Measurements from ENCODE around the gene ADAM15.
A peak's percentile ranks its signal among the peaks of the same experiment; 100 is the strongest.

ADAM15 gene

DNA sequence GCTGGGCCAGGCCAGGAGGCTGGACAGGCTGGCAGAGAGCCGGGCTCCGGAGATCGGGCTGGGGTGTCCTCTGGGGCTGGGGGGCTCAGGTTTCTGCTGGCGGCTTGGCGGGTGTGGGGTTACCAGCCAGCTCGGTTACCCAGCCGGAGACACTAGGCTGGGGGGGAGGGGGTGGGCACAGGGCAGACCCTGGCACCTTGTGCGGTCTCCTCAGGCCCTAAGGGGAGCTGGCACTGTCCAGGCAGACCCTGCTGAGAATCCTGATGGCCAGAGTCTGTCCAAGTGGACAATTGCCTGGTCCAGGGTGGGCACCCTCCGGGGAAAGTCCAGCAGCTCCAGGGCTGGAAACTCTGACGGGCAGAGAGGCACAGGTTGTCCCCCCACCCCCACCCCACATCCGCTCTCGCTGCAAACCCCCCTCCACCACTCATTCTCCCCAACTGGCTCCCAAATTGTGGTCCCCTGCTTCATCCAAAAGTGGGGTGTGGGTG is 41.9 kb upstream of the ADAM15 start:
- Mint-ChIP-seq H3K9me3 (no peaks in the 10 kb centered on the region), H3K27me3 (no peaks in the 10 kb centered on the region), H3K4me1 (peaks cover 66% of the 10 kb centered on the region), H3K36me3 (peaks cover 7% of the 10 kb centered on the region), H3K4me3 (peak overlapping the region; percentile 44), H3K27ac (no peak overlapping the region)
- ATAC-seq (ENCODE audit: low read depth) (no peak), DNase-seq (ENCODE audit: low spot score in 2 of 2) (no peak)

DNA sequence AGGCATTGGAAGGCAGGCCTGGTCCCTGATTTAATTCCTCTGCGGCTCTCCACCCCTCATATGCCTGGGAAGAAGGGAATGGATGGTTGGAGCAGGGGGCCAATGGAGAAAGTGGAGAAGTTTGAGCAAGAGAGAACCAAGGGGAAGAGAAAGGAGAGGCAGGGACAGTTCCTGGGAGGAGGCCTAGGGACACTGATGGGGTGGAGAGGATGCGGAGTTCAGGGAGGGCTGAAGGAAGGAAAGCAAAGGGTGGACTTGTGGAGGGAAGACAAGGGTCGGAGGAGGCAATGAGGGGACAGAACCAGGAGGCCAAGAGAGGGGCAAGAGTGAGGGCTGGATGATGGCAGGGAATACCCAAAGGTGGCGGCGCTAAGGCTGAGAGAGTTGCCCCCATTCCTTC is 41.4 kb upstream of the ADAM15 start:
- Mint-ChIP-seq H3K4me3 (peak overlapping the region; percentile 44), H3K27ac (no peak overlapping the region), H3K9me3 (no peaks in the 10 kb centered on the region), H3K36me3 (peaks cover 7% of the 10 kb centered on the region), H3K4me1 (peaks cover 64% of the 10 kb centered on the region), H3K27me3 (no peaks in the 10 kb centered on the region)
- DNase-seq (ENCODE audit: low spot score in 2 of 2) (no peak), ATAC-seq (ENCODE audit: low read depth) (no peak)

DNA sequence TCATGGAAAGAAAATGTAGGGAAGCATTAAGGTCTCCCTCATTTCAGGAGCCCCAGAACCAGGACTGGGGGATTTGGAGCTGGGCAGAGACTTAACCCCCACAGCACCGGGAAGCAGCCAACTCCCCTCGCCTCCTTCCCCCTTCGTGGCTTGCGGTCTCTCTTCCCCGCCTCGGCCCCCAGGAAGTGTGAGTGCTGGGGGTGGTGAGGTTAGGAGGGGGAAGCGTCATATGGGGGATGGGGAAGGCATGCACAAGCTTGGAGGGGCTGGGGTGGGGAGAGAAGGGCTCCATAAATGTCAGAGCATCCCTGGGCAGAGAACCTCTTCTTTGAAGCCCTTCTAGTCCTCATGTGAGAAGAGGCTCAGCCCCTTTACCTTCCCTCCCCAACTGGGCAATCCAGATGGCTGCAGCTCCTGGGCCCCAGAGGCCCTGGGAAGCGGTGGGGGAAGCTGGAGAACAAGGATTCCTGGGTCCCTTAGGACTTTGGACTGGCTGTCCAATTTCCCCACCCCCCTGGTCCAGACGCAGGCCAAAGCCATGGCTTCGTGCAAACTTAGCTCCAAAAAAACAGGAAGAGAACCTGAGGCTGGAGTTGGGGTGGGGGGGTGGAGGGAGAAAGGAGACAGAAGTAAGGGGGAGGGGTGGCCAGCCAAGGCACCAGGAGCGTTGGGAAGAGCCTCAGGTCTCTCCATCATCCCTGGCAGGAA is 40.8 kb upstream of the ADAM15 start:
- peak overlapping the region; percentile 4 for H3K27ac Mint-ChIP-seq
- no peak for DNase-seq (ENCODE audit: low spot score in 2 of 2)
- peaks cover 61% of the 10 kb centered on the region for H3K4me1 Mint-ChIP-seq
- ATAC-seq (ENCODE audit: low read depth) = no peak
- peaks cover 7% of the 10 kb centered on the region for H3K36me3 Mint-ChIP-seq
- peak overlapping the region; percentile 27 for H3K4me3 Mint-ChIP-seq
- no peaks in the 10 kb centered on the region for H3K27me3 Mint-ChIP-seq
- no peaks in the 10 kb centered on the region for H3K9me3 Mint-ChIP-seq

DNA sequence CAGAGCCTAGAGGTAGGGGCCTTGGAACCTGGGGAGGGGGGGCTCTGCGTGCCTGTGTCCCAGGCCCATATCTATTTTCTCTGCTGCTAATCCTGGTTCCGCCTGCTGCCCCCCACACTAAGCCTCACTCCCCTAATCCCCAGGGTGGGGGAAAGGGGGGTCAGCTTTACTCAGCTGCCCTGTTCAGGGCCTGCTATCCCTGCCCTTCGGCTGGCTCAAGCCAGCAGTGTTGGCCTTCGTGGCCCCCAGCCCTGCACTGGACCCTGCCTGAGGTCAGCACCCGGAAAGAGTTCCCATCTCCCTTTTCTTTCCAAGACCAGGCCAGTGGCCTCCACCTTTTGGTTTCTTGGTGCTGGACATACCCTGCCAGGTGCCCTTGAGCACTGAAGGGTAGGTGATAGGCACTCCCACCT is 40.1 kb upstream of the ADAM15 start:
- H3K27ac Mint-ChIP-seq = no peak overlapping the region
- peaks cover 7% of the 10 kb centered on the region for H3K36me3 Mint-ChIP-seq
- peaks cover 63% of the 10 kb centered on the region for H3K4me1 Mint-ChIP-seq
- no peak overlapping the region for H3K4me3 Mint-ChIP-seq
- DNase-seq (ENCODE audit: low spot score in 2 of 2) (no peak), ATAC-seq (ENCODE audit: low read depth) (no peak)
- no peaks in the 10 kb centered on the region for H3K27me3 Mint-ChIP-seq
- no peaks in the 10 kb centered on the region for H3K9me3 Mint-ChIP-seq

DNA sequence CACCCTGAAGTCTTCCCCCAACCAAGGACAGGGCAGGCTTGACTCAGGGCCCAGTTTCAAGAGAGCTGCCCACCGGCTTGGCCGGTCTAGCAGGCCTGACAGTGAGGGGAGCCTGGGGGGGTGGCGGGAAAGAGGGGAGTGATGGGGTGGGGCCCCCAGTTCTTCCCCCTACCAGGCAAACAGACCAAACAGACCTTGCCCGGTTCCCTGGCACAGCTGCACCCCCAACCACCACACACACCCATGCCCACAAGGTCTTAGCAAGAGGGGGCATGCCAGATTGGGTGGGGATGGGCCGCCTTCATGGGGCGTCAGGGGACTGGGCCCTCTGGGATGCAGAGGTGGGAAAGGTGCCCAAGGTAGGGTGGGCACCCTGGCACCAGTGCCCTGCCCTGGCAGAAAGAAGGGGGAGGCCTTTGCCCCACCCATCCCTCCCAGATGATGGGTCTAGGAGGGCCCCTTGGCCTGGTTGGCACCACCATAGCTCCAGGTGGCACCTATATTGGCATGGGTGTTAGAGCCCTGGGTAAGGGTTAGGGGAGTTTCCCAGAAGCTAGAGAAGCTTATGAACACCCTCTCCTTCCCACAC is 39.6 kb upstream of the ADAM15 start:
- ATAC-seq (ENCODE audit: low read depth) (no peak), DNase-seq (ENCODE audit: low spot score in 2 of 2) (no peak)
- no peak overlapping the region for H3K4me3 Mint-ChIP-seq
- no peaks in the 10 kb centered on the region for H3K9me3 Mint-ChIP-seq
- no peaks in the 10 kb centered on the region for H3K27me3 Mint-ChIP-seq
- H3K4me1 Mint-ChIP-seq = peaks cover 63% of the 10 kb centered on the region
- H3K36me3 Mint-ChIP-seq = peaks cover 7% of the 10 kb centered on the region
- H3K27ac Mint-ChIP-seq = no peak overlapping the region

DNA sequence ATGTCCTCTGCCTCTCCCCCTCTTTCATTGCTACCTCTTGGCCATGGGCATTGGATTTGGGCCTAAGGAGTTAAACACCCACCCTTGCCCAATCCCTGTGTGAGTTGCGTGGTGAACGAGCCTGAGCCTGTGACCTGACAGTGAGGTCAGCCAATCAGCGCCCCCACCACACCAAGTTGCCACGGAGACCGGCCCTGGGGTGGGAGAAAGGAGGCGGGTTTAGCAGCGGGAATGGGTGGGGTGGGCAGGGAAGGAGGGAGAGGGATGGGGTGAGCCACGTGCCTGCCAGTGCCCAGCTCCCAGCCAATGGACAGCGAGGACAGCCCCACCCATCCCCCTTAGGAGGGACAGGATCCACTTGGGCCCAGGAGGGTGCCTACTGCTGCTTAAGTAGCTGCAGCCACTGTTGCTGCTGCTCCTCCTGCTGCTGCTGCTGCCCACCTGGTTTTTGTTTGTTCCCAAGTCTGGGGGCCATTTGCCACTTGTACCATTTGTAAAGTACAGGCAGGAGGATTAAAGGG is 39.0 kb upstream of the ADAM15 start:
- no peaks in the 10 kb centered on the region for H3K9me3 Mint-ChIP-seq
- peaks cover 7% of the 10 kb centered on the region for H3K36me3 Mint-ChIP-seq
- DNase-seq (ENCODE audit: low spot score in 2 of 2) (no peak), ATAC-seq (ENCODE audit: low read depth) (no peak)
- no peak overlapping the region for H3K4me3 Mint-ChIP-seq
- H3K4me1 Mint-ChIP-seq = peaks cover 60% of the 10 kb centered on the region
- no peaks in the 10 kb centered on the region for H3K27me3 Mint-ChIP-seq
- H3K27ac Mint-ChIP-seq = no peak overlapping the region

DNA sequence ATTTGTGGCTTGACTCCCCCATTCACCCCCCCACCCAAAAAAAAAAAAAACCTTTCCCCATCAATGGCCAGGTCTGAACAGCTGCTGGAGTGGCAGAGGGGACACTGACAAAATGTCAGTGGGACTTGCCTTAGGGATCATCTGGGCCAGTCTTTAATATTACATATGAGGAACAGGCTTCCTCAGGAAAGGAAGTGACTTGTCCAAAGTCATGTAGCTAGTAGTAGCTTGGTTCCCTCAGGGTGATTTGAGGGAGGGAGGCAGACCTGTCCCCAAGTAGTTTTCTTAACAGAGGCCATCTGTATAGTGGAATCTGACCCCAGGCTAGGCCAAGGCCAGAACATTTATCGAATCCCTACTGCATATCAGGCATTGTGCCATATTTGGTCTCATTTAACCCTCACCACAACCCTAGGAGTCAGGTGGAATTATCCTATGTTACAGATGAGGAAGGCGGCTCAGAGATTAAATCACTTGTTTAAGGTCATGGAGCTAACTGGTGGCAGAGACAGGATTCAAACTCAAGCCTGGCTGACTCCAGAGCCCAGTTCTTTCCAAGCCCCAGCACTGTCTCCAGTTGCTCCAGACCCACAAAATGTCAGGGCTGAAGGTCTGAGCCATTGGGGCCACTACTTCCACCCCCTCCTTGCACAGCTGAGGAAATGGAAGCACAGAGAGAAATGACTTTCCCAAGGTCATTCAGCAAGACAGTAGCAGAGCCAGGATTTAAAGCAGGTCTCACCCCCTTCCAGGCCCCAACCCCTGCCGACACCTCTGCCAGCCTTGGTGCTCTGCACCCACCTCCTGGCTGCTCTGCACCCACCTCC is 38.1 kb upstream of the ADAM15 start:
- DNase-seq (ENCODE audit: low spot score in 2 of 2) (no peak), ATAC-seq (ENCODE audit: low read depth) (no peak)
- Mint-ChIP-seq H3K27ac (peak overlapping the region; percentile 89), H3K9me3 (no peaks in the 10 kb centered on the region), H3K4me3 (no peak overlapping the region), H3K36me3 (peaks cover 7% of the 10 kb centered on the region), H3K27me3 (no peaks in the 10 kb centered on the region), H3K4me1 (peaks cover 62% of the 10 kb centered on the region)

DNA sequence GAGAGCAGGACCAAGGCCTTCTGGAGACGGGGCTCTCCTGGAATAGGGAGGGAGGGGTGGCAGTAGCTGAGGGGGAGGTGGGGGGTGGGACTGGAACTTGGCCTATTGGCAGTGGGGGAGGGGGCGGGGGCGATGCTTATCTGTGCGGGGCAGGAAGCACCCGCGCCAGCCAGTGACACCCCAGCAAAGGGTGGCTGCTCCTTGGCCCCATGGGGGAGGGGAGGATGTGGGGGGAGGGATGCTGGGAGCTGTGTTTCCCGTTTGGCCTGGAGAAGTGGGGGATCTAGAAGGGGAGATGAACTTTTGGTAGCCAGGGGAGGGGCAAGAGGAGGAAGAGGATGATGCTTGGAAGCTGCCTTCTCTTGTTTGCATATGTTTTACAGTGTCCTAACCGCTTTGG is 37.5 kb upstream of the ADAM15 start:
- no peaks in the 10 kb centered on the region for H3K9me3 Mint-ChIP-seq
- H3K36me3 Mint-ChIP-seq = peaks cover 5% of the 10 kb centered on the region
- no peak overlapping the region for H3K4me3 Mint-ChIP-seq
- peak overlapping the region; percentile 89 for H3K27ac Mint-ChIP-seq
- ATAC-seq (ENCODE audit: low read depth) (no peak), DNase-seq (ENCODE audit: low spot score in 2 of 2) (no peak)
- H3K4me1 Mint-ChIP-seq = peaks cover 58% of the 10 kb centered on the region
- no peaks in the 10 kb centered on the region for H3K27me3 Mint-ChIP-seq

DNA sequence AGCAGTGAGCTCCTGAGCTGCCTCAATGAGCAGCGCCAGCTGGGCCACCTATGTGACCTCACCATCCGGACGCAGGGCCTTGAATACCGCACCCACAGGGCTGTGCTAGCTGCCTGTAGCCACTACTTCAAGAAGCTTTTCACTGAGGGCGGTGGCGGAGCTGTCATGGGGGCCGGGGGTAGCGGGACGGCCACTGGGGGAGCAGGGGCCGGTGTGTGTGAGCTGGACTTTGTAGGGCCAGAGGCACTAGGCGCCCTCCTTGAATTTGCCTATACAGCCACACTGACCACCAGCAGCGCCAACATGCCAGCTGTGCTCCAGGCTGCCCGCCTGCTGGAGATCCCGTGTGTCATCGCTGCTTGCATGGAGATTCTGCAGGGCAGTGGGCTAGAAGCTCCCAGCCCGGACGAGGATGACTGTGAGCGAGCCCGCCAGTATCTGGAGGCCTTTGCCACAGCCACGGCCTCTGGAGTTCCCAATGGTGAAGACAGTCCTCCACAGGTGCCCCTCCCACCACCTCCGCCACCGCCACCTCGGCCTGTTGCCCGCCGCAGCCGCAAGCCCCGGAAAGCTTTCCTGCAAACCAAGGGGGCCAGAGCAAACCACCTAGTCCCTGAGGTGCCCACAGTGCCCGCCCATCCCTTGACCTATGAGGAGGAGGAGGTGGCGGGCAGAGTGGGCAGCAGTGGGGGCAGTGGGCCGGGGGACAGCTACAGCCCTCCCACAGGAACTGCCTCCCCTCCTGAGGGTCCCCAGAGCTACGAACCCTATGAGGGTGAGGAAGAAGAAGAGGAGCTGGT is 36.2 kb upstream of the ADAM15 start:
- no peak overlapping the region for H3K27ac Mint-ChIP-seq
- ATAC-seq (ENCODE audit: low read depth) = no peak
- no peak overlapping the region for H3K4me3 Mint-ChIP-seq
- peaks cover 1% of the 10 kb centered on the region for H3K36me3 Mint-ChIP-seq
- H3K27me3 Mint-ChIP-seq = no peaks in the 10 kb centered on the region
- peaks cover 57% of the 10 kb centered on the region for H3K4me1 Mint-ChIP-seq
- H3K9me3 Mint-ChIP-seq = no peaks in the 10 kb centered on the region
- no peak for DNase-seq (ENCODE audit: low spot score in 2 of 2)

DNA sequence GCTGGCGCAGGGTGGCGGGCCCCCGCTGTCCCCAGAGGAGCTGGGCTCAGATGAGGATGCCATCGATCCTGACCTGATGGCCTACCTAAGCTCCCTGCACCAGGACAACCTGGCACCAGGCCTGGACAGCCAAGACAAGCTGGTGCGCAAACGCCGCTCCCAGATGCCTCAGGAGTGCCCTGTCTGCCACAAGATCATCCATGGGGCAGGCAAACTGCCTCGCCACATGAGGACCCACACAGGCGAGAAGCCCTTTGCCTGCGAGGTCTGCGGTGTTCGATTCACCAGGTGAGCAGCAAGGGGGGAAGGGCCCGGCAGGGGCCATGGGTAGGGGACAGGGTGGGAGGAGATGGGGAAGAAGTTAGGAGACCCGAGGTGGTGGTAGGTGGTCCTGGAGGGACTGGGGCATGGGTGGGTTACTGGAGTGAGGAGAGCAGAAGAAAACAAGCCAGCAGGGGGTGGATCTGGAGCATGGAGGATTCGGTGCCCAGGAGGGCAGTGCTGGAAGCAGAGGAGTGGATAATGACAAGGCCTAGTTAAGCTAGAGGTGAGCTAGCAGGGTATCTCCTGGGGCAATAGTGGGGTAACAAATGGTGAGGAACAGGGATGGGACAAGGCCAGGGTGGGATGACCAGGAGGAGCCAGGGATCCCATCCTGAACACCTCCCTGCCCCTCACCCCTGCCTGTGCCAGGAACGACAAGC is 35.4 kb upstream of the ADAM15 start:
- Mint-ChIP-seq H3K36me3 (no peaks in the 10 kb centered on the region), H3K27me3 (no peaks in the 10 kb centered on the region), H3K4me3 (peak overlapping the region; percentile 1), H3K4me1 (peaks cover 52% of the 10 kb centered on the region), H3K27ac (peak overlapping the region; percentile 83), H3K9me3 (no peaks in the 10 kb centered on the region)
- DNase-seq (ENCODE audit: low spot score in 2 of 2) = no peak
- peak; percentile 0 for ATAC-seq (ENCODE audit: low read depth)

DNA sequence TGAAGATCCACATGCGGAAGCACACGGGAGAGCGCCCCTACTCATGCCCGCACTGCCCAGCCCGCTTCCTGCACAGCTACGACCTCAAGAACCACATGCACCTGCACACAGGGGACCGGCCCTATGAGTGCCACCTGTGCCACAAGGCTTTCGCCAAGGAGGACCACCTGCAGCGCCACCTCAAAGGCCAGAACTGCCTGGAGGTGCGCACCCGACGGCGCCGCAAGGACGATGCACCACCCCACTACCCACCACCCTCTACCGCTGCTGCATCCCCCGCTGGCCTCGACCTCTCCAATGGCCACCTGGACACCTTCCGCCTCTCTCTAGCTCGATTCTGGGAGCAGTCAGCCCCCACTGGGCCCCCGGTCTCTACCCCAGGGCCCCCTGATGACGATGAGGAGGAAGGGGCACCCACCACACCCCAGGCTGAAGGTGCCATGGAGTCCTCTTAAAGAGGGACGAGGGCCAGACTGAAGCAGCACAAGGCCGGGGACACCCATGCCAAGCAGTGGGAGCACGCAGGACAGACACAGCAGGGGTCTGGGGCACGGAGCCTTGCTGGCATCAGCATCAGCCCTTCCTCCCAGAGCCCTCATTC is 34.8 kb upstream of the ADAM15 start:
- ATAC-seq (ENCODE audit: low read depth) (peak; percentile 59), DNase-seq (ENCODE audit: low spot score in 2 of 2) (peak; percentile 34 to 50)
- Mint-ChIP-seq H3K9me3 (no peaks in the 10 kb centered on the region), H3K36me3 (no peaks in the 10 kb centered on the region), H3K27me3 (no peaks in the 10 kb centered on the region), H3K27ac (peak overlapping the region; percentile 83), H3K4me3 (peak overlapping the region; percentile 73), H3K4me1 (peaks cover 48% of the 10 kb centered on the region)

DNA sequence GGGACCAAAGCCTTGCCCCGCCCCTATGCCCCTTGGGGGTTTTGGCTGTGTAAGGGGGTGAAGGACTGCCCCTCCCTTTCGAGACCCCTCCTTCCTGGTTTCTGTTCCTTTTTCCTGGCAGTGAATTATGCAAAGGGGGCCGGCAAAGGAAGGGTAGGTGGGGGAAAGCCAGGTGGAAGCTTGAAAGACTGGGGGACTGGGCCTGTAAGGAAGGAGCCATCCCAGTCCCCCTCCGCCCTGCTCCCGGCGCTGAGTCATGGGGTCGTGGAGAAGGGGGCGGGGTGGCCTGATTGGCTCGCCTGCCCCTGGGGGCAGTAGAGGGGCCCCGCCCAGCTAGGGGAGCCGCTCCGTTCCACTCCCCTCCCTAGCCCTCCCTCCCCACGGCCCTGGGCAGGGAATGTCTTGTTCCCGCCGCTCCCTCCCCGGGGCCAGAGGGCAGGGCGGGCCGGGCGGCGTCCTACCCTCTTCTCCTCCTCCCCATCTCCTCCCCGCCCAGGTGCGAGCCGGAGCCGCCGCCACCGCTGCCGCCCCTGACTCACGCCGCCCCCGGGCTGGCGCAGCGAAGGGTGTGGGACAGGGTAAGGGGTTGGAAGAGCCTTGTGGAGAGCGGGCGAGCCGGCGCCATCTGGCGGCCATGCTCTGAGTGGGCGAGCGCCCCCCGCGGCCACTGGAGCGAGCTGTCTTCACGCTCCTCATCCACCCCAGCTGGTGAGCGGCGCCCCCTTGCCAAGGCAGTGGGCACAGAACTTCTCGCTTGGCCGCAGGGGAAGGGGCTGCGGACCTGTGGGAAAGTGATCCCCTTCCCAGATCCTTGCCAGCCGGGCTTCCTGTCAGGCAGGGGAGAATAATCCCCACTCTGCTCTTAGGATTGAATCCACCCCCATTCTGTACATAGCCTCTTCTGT is 33.8 kb upstream of the ADAM15 start:
- Mint-ChIP-seq H3K4me3 (peak overlapping the region; percentile 84), H3K4me1 (peaks cover 49% of the 10 kb centered on the region), H3K27ac (peak overlapping the region; percentile 83), H3K36me3 (no peaks in the 10 kb centered on the region), H3K9me3 (no peaks in the 10 kb centered on the region), H3K27me3 (no peaks in the 10 kb centered on the region)
- DNase-seq (ENCODE audit: low spot score in 2 of 2) = peak; percentile 85 to 88
- ATAC-seq (ENCODE audit: low read depth) = peak; percentile 79

Measured in memory B cell (primary cell).